ENCODE measurements around the gene BRD7.

BRD7 gene

GRCh38 chr16:50386139-50386538, 17.4 kb upstream of the BRD7 start:
- H3K79me2 ChIP-seq, result no peaks in the 10 kb centered on the region
- no peaks in the 10 kb centered on the region for H3K36me3 ChIP-seq (ENCODE audit: control insufficient read depth, insufficient read depth, low read length)
- H3K4me2 ChIP-seq (ENCODE audit: low read length), result no peak overlapping the region
- no peak overlapping the region for H3K9ac ChIP-seq
- H3K9me3 ChIP-seq (ENCODE audit: control insufficient read depth, low read length), result no peaks in the 10 kb centered on the region
- H3K27me3 ChIP-seq (ENCODE audit: control insufficient read depth, insufficient read depth, low read length), result no peaks in the 10 kb centered on the region
- TF ChIP-seq CTCF (IDR thresholded peaks at IDR 0.05), result no peak
- no peak overlapping the region for H2AFZ ChIP-seq
- no peak overlapping the region for H3K27ac ChIP-seq
- H3K4me1 ChIP-seq, result no peaks in the 10 kb centered on the region
- no peak overlapping the region for H3K4me3 ChIP-seq (ENCODE audit: low read depth, low read length)

GRCh38 chr16:50384500-50385135, 15.8 kb upstream of the BRD7 start:
- Histone ChIP-seq H3K79me2 (no peaks in the 10 kb centered on the region), H3K4me2 (ENCODE audit: low read length) (no peak overlapping the region), H3K27ac (no peak overlapping the region), H3K4me1 (no peaks in the 10 kb centered on the region), H3K27me3 (ENCODE audit: control insufficient read depth, insufficient read depth, low read length) (no peaks in the 10 kb centered on the region), H3K9me3 (ENCODE audit: control insufficient read depth, low read length) (no peaks in the 10 kb centered on the region), H3K36me3 (ENCODE audit: control insufficient read depth, insufficient read depth, low read length) (no peaks in the 10 kb centered on the region), H3K4me3 (ENCODE audit: low read depth, low read length) (no peak overlapping the region), H2AFZ (no peak overlapping the region), H3K9ac (no peak overlapping the region)
- TF ChIP-seq CTCF (IDR thresholded peaks at IDR 0.05), result no peak

- Histone ChIP-seq H2AFZ (no peak overlapping the region), H3K27ac (no peak overlapping the region), H3K9me3 (ENCODE audit: control insufficient read depth, low read length) (no peaks in the 10 kb centered on the region), H3K36me3 (ENCODE audit: control insufficient read depth, insufficient read depth, low read length) (no peaks in the 10 kb centered on the region), H3K4me1 (no peaks in the 10 kb centered on the region), H3K4me3 (ENCODE audit: low read depth, low read length) (no peak overlapping the region), H3K9ac (no peak overlapping the region), H3K79me2 (no peaks in the 10 kb centered on the region), H3K4me2 (ENCODE audit: low read length) (no peak overlapping the region), H3K27me3 (ENCODE audit: control insufficient read depth, insufficient read depth, low read length) (no peaks in the 10 kb centered on the region)
- TF ChIP-seq CTCF (IDR thresholded peaks at IDR 0.05), result no peak
Measured at GRCh38 chr16:50381679-50382440, 13.1 kb upstream of the BRD7 start.

GRCh38 chr16:50378417-50378816, 9.6 kb upstream of the BRD7 start:
- Histone ChIP-seq H2AFZ (no peak overlapping the region), H3K27ac (no peak overlapping the region), H3K4me1 (no peaks in the 10 kb centered on the region), H3K4me2 (ENCODE audit: low read length) (no peak overlapping the region), H3K9me3 (ENCODE audit: control insufficient read depth, low read length) (no peaks in the 10 kb centered on the region), H3K79me2 (no peaks in the 10 kb centered on the region), H3K27me3 (ENCODE audit: control insufficient read depth, insufficient read depth, low read length) (no peaks in the 10 kb centered on the region), H3K4me3 (ENCODE audit: low read depth, low read length) (no peak overlapping the region), H3K9ac (no peak overlapping the region), H3K36me3 (ENCODE audit: control insufficient read depth, insufficient read depth, low read length) (no peaks in the 10 kb centered on the region)
- no peak for TF ChIP-seq CTCF (IDR thresholded peaks at IDR 0.05)
